Adrenal gland (tissue), 12 donors: ENCODE data around the gene IGFALS. TPM values are rescaled to one million over a fixed set of nuclear protein-coding genes. Genes with fewer than 3 reads are reported as not detected.

ENCODE experiments used
- DNase-seq, 7 donors: peaks; one replicate each; pipeline ENCODE4 v3.0.0-alpha.2; 2019 to 2020
- H3K27ac ChIP-seq, 5 donors: fragments of 200-600 bp; sonication (generic) in 4 of 5; 1 replicate in 3 of 5; 2 replicates in 2 of 5; pipeline versions ENCODE4 v1.5.1 to v1.8.0; 2016 to 2020; ENCODE audit warnings: mild to moderate bottlenecking in 1 of 5
- H3K27me3 ChIP-seq: fragments of 200-600 bp; 2 replicates; pipeline ENCODE4 v1.8.0; 2021
- H3K36me3 ChIP-seq, 2 donors: fragments of 200-600 bp; replicated peaks in 1 of 2; 1 replicate in 1 of 2; 2 replicates in 1 of 2; pipeline versions ENCODE4 v1.5.1 to v1.8.0; 2018 to 2022
- H3K4me1 ChIP-seq, 2 donors: fragments of 200-600 bp; replicated peaks in 1 of 2; 1 replicate in 1 of 2; 2 replicates in 1 of 2; pipeline versions ENCODE4 v1.5.1 to v1.8.0; 2018 to 2021
- H3K4me3 ChIP-seq, 4 donors: fragments of 200-600 bp; sonication (generic) in 3 of 4; one replicate each; pipeline ENCODE4 v1.5.1; 2016 to 2018
- H3K9me3 ChIP-seq, 3 donors: fragments of 200-600 bp; sonication (generic) in 1 of 3; replicated peaks in 1 of 3; 1 replicate in 2 of 3; 2 replicates in 1 of 3; pipeline versions ENCODE4 v1.5.1 to v1.8.0; 2016 to 2021
- CTCF ChIP-seq, 6 experiments: fragments of 450-650 bp in 4 of 6; fragments of 200-600 bp in 2 of 6; sonication (generic) in 1 of 6; IDR thresholded peaks; 1 replicate in 5 of 6; 2 replicates in 1 of 6; pipeline versions ENCODE4 v1.5.1 to v1.8.0; 2016 to 2021; ENCODE audit warnings: antibody characterized with exemption in 6 of 6, mild to moderate bottlenecking in 2 of 6, moderate library complexity in 1 of 6
- POLR2A ChIP-seq, 2 donors: fragments of 450-650 bp; IDR thresholded peaks; one replicate each; pipeline ENCODE4 v1.6.1; 2017; ENCODE audit warnings: antibody characterized with exemption in 2 of 2, mild to moderate bottlenecking in 2 of 2, moderate library complexity in 1 of 2
- WGBS, 4 donors: extraction: QIAGEN DNeasy Blood & Tissue Kit in 2 of 4; methylation state at CpG; one replicate each; pipeline versions ENCODE4 v1.1.5 to v1.1.7; 2013 to 2017; 5-methylcytosine and 5-hydroxymethylcytosine counted together
- intact Hi-C, 2 donors: fragments of 100-400 bp; cut with DNase I; formaldehyde crosslinking; loops; one replicate each; pipeline versions ENCODE4 v1.14.1 to v1.15.0; 2022 to 2023
- polyA plus RNA-seq, 3 donors: library from polyadenylated mRNA; stranded (reverse); fragments of 200-250 nt in 2 of 3; fragments of 350-450 nt in 1 of 3; fragmentation: Illumina TruSeq in 1 of 3; extraction: RNeasy Lipid Tissue Mini Kit (QIAGEN cat#74804) in 1 of 3; gene quantifications; one replicate each; pipeline ENCODE4 v1.2.3, GENCODE V29; 2013 to 2014
- total RNA-seq, 9 donors: library from RNA; depleted of rRNA in 4 of 9; stranded (reverse); fragments of >200 nt in 4 of 9; fragments of 120-200 nt in 1 of 9; fragmentation: NEBNext Ultra II Directional in 1 of 9; extraction: Animal tissue kit (Norgen Biotek cat#: 25700) in 1 of 9; gene quantifications; one replicate each; pipeline versions ENCODE4 v1.1.0 to v1.2.4, GENCODE V29; 2013 to 2023
- donor health status: healthy with polysubstance abuse.
- donor health status: Bipolar disorder and iron deficiency.
- donor health status: DM: yes; HTN: yes; CAD: no.
- donor health status: DM: no; HTN: no; CAD: no.
- donor health status: DM: no; HTN: no; CAD: no.
- donor health status: DM: yes; HTN: yes; CAD: no.

IGFALS gene
- total and polyA plus RNA-seq, 12 donors: 0.11 to 3.9 (median 0.31) TPM; not detected in 2

- peaks cover 23 to 26% of the 10 kb centered on the region in 2 donors for H3K4me1 ChIP-seq
- WGBS, 4 donors: 0 to 1% (median 0%) methylated on average over 43 to 102 of the region's 102 CpGs; no CpG with 5 or more reads in 1 of the 4 donors
Measured at GRCh38 chr16:1782408-1783264, 10.9 kb downstream of the IGFALS start, which contains the start of the genes NUBP2 and SPSB3. Gene NUBP2, plus strand, starts transcription at chr16:1782960. Its CDS starts 61 bp downstream, at chr16:1783021. Gene SPSB3, minus strand, starts transcription at chr16:1782571. Its CDS starts 1,088 bp downstream, at chr16:1781483.

GRCh38 chr16:1781758-1782407 lies 11.6 kb downstream of the IGFALS start:
- TF ChIP-seq CTCF (IDR thresholded peaks at IDR 0.05) (peak in 4 of 6 experiments; percentile 13 to 33 (median 28)), POLR2A (IDR thresholded peaks at IDR 0.05) (no peak)
- Histone ChIP-seq H3K27me3 (no peaks in the 10 kb centered on the region), H3K36me3 (peaks cover 0 to 35% of the 10 kb centered on the region in 2 donors), H3K9me3 (no peaks in the 10 kb centered on the region), H3K4me1 (peaks cover 23 to 26% of the 10 kb centered on the region in 2 donors), H3K27ac (peak overlapping the region; percentile 60 to 95 (median 83)), H3K4me3 (peak overlapping the region; percentile 26 to 95 (median 76))
- intact Hi-C loops: no loop called here
- WGBS, 4 donors: 1 to 2% (median 1%) methylated on average over 16 to 70 of the region's 70 CpGs
- peak in 4 of 7 donors; percentile 46 to 67 (median 57) for DNase-seq

More at GRCh38 chr16:1782408-1783264, 10.9 kb downstream of the IGFALS start, which contains the start of the genes NUBP2 and SPSB3:
- DNase-seq: peak; percentile 100
- Histone ChIP-seq H3K27me3 (no peaks in the 10 kb centered on the region), H3K36me3 (peaks cover 0 to 33% of the 10 kb centered on the region in 2 donors), H3K27ac (peak within 1 kb of the TSS; percentile 60 to 95 (median 84)), H3K4me3 (peak within 1 kb of the TSS; percentile 73 to 95 (median 82)), H3K9me3 (no peaks in the 10 kb centered on the region)
- intact Hi-C loops: no loop called here
- TF ChIP-seq CTCF (IDR thresholded peaks at IDR 0.05) (no peak), POLR2A (IDR thresholded peaks at IDR 0.05) (peak; percentile 55 to 75)

GRCh38 chr16:1781254-1781653 lies 12.3 kb downstream of the IGFALS start:
- WGBS, 4 donors: 44 to 76% (median 50%) methylated on average over 9 to 20 of the region's 20 CpGs
- Histone ChIP-seq H3K27ac (peak overlapping the region in 4 of 5 donors; percentile 83 to 95 (median 84)), H3K9me3 (no peaks in the 10 kb centered on the region), H3K27me3 (no peaks in the 10 kb centered on the region), H3K4me3 (peak overlapping the region in 2 of 4 donors; percentile 26 to 95), H3K36me3 (peaks cover 0 to 36% of the 10 kb centered on the region in 2 donors), H3K4me1 (peaks cover 23 to 26% of the 10 kb centered on the region in 2 donors)
- TF ChIP-seq POLR2A (IDR thresholded peaks at IDR 0.05) (no peak), CTCF (IDR thresholded peaks at IDR 0.05) (peak in 1 of 6 experiments; percentile 0)
- intact Hi-C loops: no loop called here
- peak in 1 of 7 donors; percentile 35 for DNase-seq

GRCh38 chr16:1780677-1781072 lies 12.8 kb downstream of the IGFALS start:
- TF ChIP-seq CTCF (IDR thresholded peaks at IDR 0.05): no peak
- peak in 1 of 2 donors; percentile 24 for TF ChIP-seq POLR2A (IDR thresholded peaks at IDR 0.05)
- no peaks in the 10 kb centered on the region for H3K9me3 ChIP-seq
- DNase-seq: peak in 3 of 7 donors; percentile 51 to 76 (median 61)
- H3K4me1 ChIP-seq: peaks cover 23 to 26% of the 10 kb centered on the region in 2 donors
- peak overlapping the region; percentile 30 to 95 (median 83) for H3K27ac ChIP-seq
- intact Hi-C loops: no loop called here
- no peaks in the 10 kb centered on the region for H3K27me3 ChIP-seq
- WGBS, 4 donors: 45 to 62% (median 57%) methylated on average over 6 of the region's 6 CpGs
- H3K4me3 ChIP-seq: peak overlapping the region in 1 of 4 donors; percentile 95
- peaks cover 0 to 41% of the 10 kb centered on the region in 2 donors for H3K36me3 ChIP-seq
